GM12874 (cell line): ENCODE results near the gene LZTR1.

ENCODE experiments used
- CTCF ChIP-seq: IDR thresholded peaks from 2 replicates; pipeline ENCODE4 v1.5.1; 2011; ENCODE audit warnings: low read depth, mild to moderate bottlenecking, control low read depth, low read length, moderate library complexity; ENCODE audit not compliant: insufficient read depth

The LZTR1 gene

GRCh38 chr22:20993304-20994127 lies 11.4 kb downstream of the LZTR1 start:
- TF ChIP-seq CTCF = no peak

DNA sequence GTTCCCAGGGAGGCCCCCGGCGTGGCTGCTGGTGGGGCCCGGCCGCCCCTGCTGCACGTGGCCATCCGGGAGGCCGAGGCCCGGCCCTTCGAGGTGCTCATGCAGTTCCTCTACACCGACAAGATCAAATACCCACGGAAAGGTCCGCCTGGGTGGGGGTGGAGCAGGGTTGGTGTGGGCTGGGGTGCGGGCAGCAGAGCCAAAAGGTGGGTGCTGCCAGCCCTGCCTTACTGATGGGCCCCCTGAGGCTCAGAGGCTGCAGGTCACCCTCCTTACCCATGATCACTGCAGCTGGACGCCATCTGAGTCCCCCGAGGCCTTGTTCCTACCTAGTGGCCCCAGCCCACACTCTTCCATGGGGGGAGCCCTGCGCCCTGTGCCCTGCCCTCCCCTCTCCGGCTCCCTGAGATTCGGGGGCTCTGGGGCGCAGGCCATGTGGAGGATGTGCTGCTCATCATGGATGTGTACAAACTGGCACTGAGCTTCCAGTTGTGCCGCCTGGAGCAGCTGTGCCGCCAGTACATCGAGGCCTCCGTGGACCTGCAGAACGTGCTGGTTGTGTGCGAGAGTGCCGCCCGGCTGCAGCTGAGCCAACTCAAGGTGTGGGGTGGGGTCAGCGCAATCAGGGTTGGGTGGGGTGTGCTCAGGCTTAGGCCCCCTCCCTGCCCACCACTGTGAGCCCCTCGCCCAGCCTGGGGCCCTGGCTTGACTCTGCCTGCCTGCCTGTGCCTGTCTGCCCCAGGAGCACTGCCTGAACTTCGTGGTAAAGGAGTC lies 12.2 kb downstream of the LZTR1 start:
- no peak for TF ChIP-seq CTCF

- TF ChIP-seq CTCF = no peak
These were observed 12.8 kb downstream of the LZTR1 start for GRCh38 chr22:20994902-20995241.

DNA sequence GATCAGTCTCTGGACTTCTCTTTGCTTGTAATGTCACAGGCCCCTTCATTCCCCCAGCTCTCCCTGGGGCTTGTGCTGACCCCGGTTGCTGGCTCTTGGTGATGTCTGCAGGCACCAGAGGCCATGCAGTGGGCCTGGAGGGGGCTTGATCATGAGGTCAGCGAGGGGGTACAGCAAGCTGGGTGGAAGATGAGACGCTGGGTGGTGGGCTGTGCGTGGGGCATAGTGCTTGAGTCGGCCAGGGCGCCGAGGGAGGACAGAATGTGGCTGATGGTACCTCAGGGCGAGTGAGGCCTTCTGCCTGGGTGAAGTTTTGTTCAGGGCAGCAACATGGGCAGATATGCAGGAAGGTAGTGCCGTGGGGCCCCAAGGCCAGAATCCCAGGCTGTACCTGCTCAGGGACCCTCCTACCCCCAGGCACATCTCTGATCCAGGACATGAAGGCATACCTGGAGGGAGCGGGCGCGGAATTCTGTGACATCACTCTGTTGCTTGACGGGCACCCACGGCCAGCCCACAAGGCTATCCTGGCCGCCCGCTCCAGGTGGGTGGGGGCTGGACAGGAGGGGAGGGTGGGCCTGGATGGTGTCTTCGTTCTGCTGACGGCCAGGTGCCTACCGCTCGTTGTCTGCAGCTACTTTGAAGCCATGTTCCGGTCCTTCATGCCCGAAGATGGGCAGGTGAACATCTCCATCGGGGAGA lies 13.4 kb downstream of the LZTR1 start:
- TF ChIP-seq CTCF = no peak

- TF ChIP-seq CTCF = no peak
These were observed 13.9 kb downstream of the LZTR1 start for GRCh38 chr22:20996031-20996410.

- no peak for TF ChIP-seq CTCF
These were observed 14.8 kb downstream of the LZTR1 start for GRCh38 chr22:20996598-20997535.
